Loucy (cell line): ENCODE results near the gene MAST4.
A peak's percentile ranks its signal among the peaks of the same experiment; 100 is the strongest.

Source experiments
- H2AFZ ChIP-seq: fragments of 200-600 bp; sonication (generic); 2 replicates; pipeline ENCODE4 v1.6.0; 2016; ENCODE audit warnings: antibody characterized with exemption, mild to moderate bottlenecking, low read length, moderate library complexity
- H3F3A ChIP-seq: fragments of 200-600 bp; 2 replicates; pipeline ENCODE4 v1.6.0; 2016; ENCODE audit warnings: antibody characterized with exemption, low read depth, mild to moderate bottlenecking
- H3K27me3 ChIP-seq: fragments of 200-600 bp; sonication (generic); 2 replicates; pipeline ENCODE4 v1.6.1; 2014; ENCODE audit warnings: low read length, mild to moderate bottlenecking; ENCODE audit not compliant: insufficient read depth, poor library complexity, severe bottlenecking
- H3K36me3 ChIP-seq: fragments of 200-600 bp; sonication (generic); 2 replicates; pipeline ENCODE4 v1.6.1; 2016; ENCODE audit warnings: low read length; ENCODE audit not compliant: insufficient read depth
- H3K4me1 ChIP-seq: fragments of 200-600 bp; sonication (generic); 2 replicates; pipeline ENCODE4 v1.5.1; 2014; ENCODE audit warnings: low read length, mild to moderate bottlenecking; ENCODE audit not compliant: insufficient read depth, poor library complexity, severe bottlenecking
- H3K4me2 ChIP-seq: fragments of 200-600 bp; sonication (generic); 2 replicates; pipeline ENCODE4 v1.6.0; 2014; ENCODE audit warnings: antibody characterized with exemption, low read length, low read depth, mild to moderate bottlenecking; ENCODE audit not compliant: poor library complexity, severe bottlenecking
- H3K4me3 ChIP-seq: fragments of 200-600 bp; sonication (generic); 2 replicates; pipeline ENCODE4 v1.5.1; 2014; ENCODE audit warnings: low read length, mild to moderate bottlenecking, mixed read lengths; ENCODE audit not compliant: poor library complexity, severe bottlenecking
- H3K79me2 ChIP-seq: fragments of 200-600 bp; sonication (generic); 2 replicates; pipeline ENCODE4 v1.6.1; 2014; ENCODE audit warnings: low read length; ENCODE audit not compliant: insufficient read depth
- H3K9ac ChIP-seq: fragments of 200-600 bp; sonication (generic); 2 replicates; pipeline ENCODE4 v1.6.0; 2014; ENCODE audit warnings: mild to moderate bottlenecking, low read depth, low read length, moderate library complexity; ENCODE audit not compliant: poor library complexity, severe bottlenecking
- H3K9me2 ChIP-seq: fragments of 200-600 bp; sonication (generic); replicated peaks from 2 replicates; pipeline ENCODE4 v1.6.1; 2016; ENCODE audit warnings: low read depth, low read length, mixed read lengths
- H3K9me3 ChIP-seq: fragments of 200-600 bp; sonication (generic); 2 replicates; pipeline ENCODE4 v1.6.1; 2014; ENCODE audit warnings: mild to moderate bottlenecking, antibody characterized with exemption, low read length, low read depth; ENCODE audit not compliant: insufficient read depth
- H4K20me1 ChIP-seq: fragments of 200-600 bp; sonication (generic); 2 replicates; pipeline ENCODE4 v1.6.0; 2014; ENCODE audit warnings: antibody characterized with exemption, low read length, mild to moderate bottlenecking; ENCODE audit not compliant: insufficient read depth, poor library complexity, severe bottlenecking
- CTCF ChIP-seq: fragments of 200-600 bp; sonication (generic); conservative IDR thresholded peaks from 2 replicates; pipeline ENCODE4 v1.5.1; 2014; ENCODE audit warnings: mild to moderate bottlenecking, antibody characterized with exemption, low read length
- EZH2phosphoT487 ChIP-seq: fragments of 200-600 bp; IDR thresholded peaks from 2 replicates; pipeline ENCODE4 v1.6.1; 2018; ENCODE audit warnings: antibody characterized with exemption, mild to moderate bottlenecking, moderate library complexity, borderline replicate concordance

Gene MAST4

GRCh38 chr5:67204821-67205220, 608.6 kb downstream of the MAST4 start:
- Histone ChIP-seq H3K9me3 (peaks cover 5% of the 10 kb centered on the region; the same call in 1 of the 2 replicates), H3F3A (peaks cover 3% of the 10 kb centered on the region), H3K4me1 (peaks cover 54% of the 10 kb centered on the region), H3K4me3 (no peak overlapping the region), H3K4me2 (no peak overlapping the region), H4K20me1 (no peaks in the 10 kb centered on the region), H3K9me2 (no peaks in the 10 kb centered on the region), H3K9ac (no peak overlapping the region), H2AFZ (no peak overlapping the region), H3K79me2 (no peaks in the 10 kb centered on the region), H3K27me3 (no peaks in the 10 kb centered on the region), H3K36me3 (no peaks in the 10 kb centered on the region)
- TF ChIP-seq EZH2phosphoT487 (no peak), CTCF (no peak)

GRCh38 chr5:67205981-67206380, 609.8 kb downstream of the MAST4 start:
- Histone ChIP-seq H3K4me3 (no peak overlapping the region), H3K4me2 (peak overlapping the region; percentile 52), H2AFZ (no peak overlapping the region), H3K4me1 (peaks cover 50% of the 10 kb centered on the region), H3K9me3 (peaks cover 5% of the 10 kb centered on the region; the same call in 1 of the 2 replicates), H3K79me2 (no peaks in the 10 kb centered on the region), H3K36me3 (no peaks in the 10 kb centered on the region), H3F3A (peaks cover 3% of the 10 kb centered on the region), H3K27me3 (no peaks in the 10 kb centered on the region), H4K20me1 (no peaks in the 10 kb centered on the region), H3K9ac (no peak overlapping the region), H3K9me2 (no peaks in the 10 kb centered on the region)
- no peak for TF ChIP-seq CTCF
- TF ChIP-seq EZH2phosphoT487 = no peak

- Histone ChIP-seq H3K4me2 (peak overlapping the region; percentile 52), H3K79me2 (no peaks in the 10 kb centered on the region), H3K27me3 (no peaks in the 10 kb centered on the region), H3K9me3 (peaks cover 1% of the 10 kb centered on the region; the same call in 1 of the 2 replicates), H3K9ac (no peak overlapping the region), H3K4me3 (peak overlapping the region; percentile 30), H3F3A (peaks cover 3% of the 10 kb centered on the region), H2AFZ (no peak overlapping the region), H3K4me1 (peaks cover 50% of the 10 kb centered on the region), H4K20me1 (no peaks in the 10 kb centered on the region), H3K36me3 (no peaks in the 10 kb centered on the region), H3K9me2 (no peaks in the 10 kb centered on the region)
- no peak for TF ChIP-seq CTCF
- TF ChIP-seq EZH2phosphoT487 = no peak
Observed at GRCh38 chr5:67206461-67206860, 610.3 kb downstream of the MAST4 start.
